ENCODE data around the gene ACAP3.
A peak's percentile ranks its signal among the peaks of the same experiment; 100 is the strongest.

Gene ACAP3

DNA sequence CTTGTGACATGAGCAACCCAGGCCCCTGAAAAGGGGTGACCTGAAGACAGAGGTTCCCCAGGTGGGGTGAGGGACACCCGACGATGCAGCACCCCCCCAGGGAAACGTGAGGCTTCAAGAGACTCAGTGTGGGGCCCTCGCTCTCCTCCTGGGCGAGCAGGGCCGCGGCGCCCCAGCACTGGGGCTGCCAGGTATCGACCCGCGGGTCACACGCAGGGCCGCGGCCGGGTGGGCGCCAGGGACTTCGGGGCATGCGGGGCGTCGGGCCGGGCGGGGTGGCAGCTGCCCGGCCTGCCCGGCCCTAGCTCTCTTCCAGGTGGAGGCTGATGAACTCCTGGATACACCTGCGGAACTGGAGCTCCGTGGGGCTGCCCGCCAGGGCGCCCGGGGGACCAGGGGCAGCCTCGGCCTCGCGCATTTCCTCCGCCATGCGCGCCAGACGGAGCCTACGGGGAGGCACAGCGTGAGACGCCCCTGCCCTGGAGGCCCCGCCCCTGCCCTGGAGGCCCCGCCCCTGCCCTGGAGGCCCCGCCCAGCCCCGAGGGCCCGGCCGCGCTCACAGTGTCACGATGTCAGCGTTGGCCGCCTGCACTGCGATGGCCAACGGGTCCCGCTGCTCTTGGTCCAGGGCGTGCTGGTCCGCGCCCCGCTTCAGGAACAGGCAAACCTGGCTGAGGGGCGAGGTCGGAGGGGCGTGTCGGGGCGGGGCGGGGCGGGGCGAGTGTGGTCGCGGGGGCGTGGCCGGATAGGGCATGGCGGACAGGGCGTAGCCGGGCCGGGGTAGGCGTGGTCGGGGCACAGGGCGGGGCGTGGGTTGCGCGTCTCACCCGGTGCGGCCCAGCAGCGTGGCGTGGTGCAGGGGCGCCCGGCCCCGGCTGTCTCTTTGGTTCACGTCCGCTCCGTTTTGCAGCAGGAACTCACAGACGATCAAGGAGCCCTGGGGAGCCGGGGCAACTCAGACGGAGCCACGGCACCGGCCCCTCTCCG, 14.2 kb downstream of the ACAP3 start:
- TF ChIP-seq, protein P1, sequence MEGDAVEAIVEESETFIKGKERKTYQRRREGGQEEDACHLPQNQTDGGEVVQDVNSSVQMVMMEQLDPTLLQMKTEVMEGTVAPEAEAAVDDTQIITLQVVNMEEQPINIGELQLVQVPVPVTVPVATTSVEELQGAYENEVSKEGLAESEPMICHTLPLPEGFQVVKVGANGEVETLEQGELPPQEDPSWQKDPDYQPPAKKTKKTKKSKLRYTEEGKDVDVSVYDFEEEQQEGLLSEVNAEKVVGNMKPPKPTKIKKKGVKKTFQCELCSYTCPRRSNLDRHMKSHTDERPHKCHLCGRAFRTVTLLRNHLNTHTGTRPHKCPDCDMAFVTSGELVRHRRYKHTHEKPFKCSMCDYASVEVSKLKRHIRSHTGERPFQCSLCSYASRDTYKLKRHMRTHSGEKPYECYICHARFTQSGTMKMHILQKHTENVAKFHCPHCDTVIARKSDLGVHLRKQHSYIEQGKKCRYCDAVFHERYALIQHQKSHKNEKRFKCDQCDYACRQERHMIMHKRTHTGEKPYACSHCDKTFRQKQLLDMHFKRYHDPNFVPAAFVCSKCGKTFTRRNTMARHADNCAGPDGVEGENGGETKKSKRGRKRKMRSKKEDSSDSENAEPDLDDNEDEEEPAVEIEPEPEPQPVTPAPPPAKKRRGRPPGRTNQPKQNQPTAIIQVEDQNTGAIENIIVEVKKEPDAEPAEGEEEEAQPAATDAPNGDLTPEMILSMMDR (IDR thresholded peaks at IDR 0.05; ENCODE audit: low read depth, low read length) = no peak
- no peak overlapping the region for H3K4me3 ChIP-seq (ENCODE audit: low read depth, low read length)

DNA sequence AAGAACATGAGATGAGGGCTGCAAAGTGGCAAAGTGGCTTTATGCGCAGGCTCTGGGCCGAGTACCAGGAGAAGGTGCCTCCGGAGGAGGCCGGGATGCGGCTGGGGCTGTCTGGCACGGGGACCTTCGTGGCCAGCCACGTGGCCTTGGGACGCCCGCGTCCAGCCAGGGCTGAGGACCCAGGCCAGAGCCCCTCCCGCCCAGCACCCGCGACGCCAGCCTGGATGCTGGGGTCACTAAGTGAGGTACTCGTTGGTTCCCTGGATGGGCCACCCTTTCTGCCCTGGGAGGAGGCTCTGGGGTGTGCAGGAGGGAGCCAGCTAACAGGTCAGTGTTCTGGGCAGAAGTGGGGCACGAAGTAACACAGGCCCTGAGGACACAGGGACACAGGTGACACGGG, 14.9 kb downstream of the ACAP3 start:
- no peak overlapping the region for H3K4me3 ChIP-seq (ENCODE audit: low read depth, low read length)
- TF ChIP-seq, protein P1 (IDR thresholded peaks at IDR 0.05; ENCODE audit: low read depth, low read length) = no peak

DNA sequence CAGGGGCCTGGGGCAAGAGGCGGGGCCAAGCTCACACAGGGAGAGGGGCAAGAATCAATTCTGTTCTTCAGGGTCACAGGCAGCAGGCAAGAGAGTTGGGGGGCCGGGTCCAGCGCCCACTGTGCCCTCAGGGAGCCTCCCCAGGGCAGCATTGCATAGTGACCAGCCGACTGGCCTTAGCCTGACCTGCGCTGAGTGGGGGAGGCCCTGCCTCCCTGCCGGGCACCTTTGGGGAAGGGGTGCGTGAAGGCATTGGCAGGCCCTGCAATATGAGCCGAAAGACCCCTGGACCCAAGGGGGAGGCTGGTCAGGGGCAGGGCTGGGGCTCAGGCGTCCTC, 15.3 kb downstream of the ACAP3 start:
- H3K4me3 ChIP-seq (ENCODE audit: low read depth, low read length) = no peak overlapping the region
- TF ChIP-seq, protein P1 (IDR thresholded peaks at IDR 0.05; ENCODE audit: low read depth, low read length) = no peak

DNA sequence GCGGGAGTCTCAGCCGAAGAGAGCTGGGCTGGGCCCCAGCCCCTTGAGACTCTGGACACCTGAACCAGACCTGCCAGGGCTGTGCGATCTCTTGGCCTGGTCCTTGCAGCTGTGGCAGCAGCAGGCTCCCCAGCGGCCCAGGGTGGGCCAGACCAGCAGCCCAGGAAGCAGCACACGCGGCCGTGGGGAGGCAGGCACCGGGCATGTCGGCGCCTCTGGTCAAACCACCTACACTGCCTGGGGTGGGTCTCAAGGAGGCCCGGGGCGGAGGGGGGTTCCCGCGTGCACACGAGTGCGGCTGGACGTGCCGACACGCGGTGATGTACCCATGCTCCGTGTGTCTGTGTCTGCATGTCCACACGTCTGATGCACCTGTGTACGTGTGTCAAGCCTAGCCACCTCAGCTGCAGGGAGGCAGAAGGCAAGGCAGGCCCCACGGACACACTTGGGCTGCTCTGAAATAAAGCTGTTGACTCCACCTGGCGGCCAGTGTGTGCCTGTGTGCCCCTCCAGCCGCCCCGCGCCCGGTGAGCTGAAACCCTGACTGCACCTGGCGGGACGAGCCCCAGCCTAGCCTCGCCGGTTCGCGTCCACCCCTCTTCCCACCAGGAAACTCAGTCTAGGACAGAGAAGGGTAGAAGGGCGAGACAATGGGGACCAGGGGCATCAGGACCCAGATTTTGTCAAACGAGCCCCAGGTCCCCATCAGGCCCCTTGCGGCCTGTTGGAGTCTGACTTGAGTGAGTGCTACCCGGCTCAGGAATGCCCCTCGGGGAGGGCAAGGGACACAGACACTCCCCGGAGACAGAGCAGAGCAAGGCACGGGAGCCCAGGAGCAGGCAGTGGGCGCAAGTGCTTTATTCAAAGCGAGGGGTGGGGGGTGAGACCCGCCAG, 15.9 kb downstream of the ACAP3 start:
- H3K4me3 ChIP-seq (ENCODE audit: low read depth, low read length) = no peak overlapping the region
- TF ChIP-seq, protein P1 (IDR thresholded peaks at IDR 0.05; ENCODE audit: low read depth, low read length) = peak; percentile 35

DNA sequence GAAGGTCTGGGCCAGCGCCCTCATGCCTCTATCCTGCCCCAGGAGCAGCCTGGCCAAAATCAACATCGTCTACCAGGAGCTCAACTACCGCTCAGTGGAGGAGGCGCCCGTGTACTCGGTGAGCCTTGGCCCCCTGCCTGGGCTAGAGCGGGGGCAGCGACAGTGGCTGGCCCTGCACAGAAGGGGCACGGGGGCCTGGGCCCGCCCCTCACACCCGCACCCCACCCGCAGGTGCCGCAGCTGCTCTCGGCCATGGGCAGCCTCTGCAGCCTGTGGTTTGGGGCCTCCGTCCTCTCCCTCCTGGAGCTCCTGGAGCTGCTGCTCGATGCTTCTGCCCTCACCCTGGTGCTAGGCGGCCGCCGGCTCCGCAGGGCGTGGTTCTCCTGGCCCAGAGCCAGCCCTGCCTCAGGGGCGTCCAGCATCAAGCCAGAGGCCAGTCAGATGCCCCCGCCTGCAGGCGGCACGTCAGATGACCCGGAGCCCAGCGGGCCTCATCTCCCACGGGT, 16.7 kb downstream of the ACAP3 start:
- no peak overlapping the region for H3K4me3 ChIP-seq (ENCODE audit: low read depth, low read length)
- TF ChIP-seq, protein P1 (IDR thresholded peaks at IDR 0.05; ENCODE audit: low read depth, low read length) = no peak

DNA sequence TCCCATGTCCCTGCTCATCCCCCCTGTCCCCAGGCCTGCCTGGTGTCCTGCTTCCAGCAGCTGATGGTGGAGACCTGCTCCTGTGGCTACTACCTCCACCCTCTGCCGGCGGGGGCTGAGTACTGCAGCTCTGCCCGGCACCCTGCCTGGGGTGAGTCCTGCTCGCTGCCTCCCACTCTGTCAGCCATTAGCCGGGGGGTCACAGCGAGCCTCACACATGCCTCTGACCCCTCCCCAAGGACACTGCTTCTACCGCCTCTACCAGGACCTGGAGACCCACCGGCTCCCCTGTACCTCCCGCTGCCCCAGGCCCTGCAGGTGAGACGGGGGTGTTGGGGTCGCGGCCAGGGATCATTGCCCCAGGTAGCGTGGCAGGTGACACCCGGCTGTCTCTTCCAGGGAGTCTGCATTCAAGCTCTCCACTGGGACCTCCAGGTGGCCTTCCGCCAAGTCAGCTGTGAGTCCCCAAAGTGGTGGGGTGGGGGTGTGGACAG, 17.4 kb downstream of the ACAP3 start:
- H3K4me3 ChIP-seq (ENCODE audit: low read depth, low read length) = no peak overlapping the region
- TF ChIP-seq, protein P1 (IDR thresholded peaks at IDR 0.05; ENCODE audit: low read depth, low read length) = peak; percentile 57
